Right ventricle myocardium superior (tissue), 1 donor: ENCODE measurements around the gene RRP8. TPM values are rescaled to one million over a fixed set of nuclear protein-coding genes. Genes with fewer than 3 reads are reported as not detected.
A peak's percentile ranks its signal among the peaks of the same experiment; 100 is the strongest.

Experiments
- ATAC-seq: fragments of 200-7000 bp; cut with Tn5 transposase; one replicate; pipeline ENCODE4 v1.9.1; 2020; ENCODE audit warnings: mild to moderate bottlenecking; ENCODE audit not compliant: poor library complexity
- DNase-seq: peaks from one replicate; pipeline ENCODE4 v3.0.0-alpha.2; 2020
- intact Hi-C: fragments of 100-400 bp; cut with DNase I; formaldehyde crosslinking; loops from one replicate; pipeline ENCODE4 v1.11.2; 2022
- total RNA-seq: library from RNA; stranded (reverse); fragmentation: NEBNext Ultra II Directional; extraction: Animal tissue kit (Norgen Biotek cat#: 25700); gene quantifications from one replicate; pipeline ENCODE4 v1.2.1, GENCODE V29; 2021
- donor health status: DM: no; HTN: yes; CAD: no; lungs with severe emphysema.

The RRP8 gene
- total RNA-seq, 1 donor from 2014 or later: 19.8 TPM

DNA sequence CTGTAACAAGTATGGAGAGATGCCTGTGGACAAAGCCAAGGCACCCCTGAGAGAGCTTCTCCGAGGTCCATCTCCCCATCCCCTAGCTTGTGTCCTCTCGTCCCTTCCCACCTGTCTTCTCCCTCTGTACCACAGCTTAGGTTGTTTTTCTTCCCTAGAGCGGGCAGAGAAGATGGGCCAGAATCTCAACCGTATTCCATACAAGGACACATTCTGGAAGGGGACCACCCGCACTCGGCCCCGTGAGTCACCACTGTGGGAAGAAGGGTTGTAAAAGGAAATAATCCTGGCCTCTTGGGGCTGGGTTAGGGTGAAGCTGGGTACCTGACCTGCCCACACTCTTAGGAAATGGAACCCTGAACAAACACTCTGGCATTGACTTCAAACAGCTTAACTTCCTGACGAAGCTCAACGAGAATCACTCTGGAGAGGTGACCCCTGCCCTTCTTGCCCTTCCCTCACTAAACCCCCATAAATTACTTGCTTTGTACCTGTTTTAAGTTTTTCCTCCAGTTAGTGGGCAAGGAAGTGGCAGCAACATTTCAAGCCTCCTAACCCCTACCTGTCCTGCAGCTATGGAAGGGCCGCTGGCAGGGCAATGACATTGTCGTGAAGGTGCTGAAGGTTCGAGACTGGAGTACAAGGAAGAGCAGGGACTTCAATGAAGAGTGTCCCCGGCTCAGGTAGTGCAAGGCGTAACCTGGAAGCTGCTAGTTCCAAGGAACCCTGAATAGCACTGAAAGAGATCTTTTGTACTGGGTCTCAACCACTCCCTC is 5.5 kb upstream of the RRP8 start:
- DNase-seq (no peak), ATAC-seq (no peak)
- intact Hi-C loops: no loop called here

DNA sequence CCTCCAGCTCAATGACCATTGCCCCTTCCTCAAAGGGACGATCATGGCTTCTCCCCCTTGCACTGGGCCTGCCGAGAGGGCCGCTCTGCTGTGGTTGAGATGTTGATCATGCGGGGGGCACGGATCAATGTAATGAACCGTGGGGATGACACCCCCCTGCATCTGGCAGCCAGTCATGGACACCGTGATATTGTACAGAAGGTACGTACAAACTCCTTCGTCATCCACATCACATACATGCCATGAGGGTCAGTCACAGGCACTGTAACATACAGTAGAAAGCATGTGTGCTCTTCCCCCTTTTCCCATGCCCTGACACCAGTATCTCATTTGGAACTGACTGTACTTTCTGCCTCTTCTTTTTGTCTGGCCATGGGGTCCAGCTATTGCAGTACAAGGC is 4.6 kb upstream of the RRP8 start:
- no peak for DNase-seq
- intact Hi-C loops: no loop called here
- no peak for ATAC-seq

DNA sequence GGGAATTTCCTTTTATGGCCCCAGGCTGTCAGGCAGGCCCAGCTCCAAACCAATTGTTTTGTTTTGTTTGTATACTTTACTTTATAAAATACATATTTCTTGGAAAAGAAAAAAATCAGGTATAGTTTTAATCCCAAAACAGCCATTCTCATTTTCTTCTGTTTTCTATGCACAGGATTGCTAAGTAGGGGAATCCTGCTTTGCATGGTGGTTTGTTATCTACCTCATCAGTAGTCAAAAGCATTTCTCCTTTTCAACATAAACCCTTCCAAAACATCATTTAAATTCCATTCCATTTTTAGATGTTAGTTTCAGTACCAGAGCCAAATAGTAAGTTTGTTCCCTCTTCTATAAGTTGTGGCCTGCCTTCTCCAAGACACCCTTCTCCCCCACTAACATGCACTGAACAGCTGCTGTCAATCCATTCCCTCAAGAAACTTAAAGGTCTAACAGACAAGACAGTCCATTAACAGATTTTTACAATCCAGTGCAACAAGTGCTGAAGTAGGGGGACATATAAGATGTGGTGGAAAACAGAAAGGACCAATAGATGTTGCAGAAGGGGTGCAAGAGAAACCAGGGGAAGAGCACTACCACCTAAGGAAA is 3.9 kb upstream of the RRP8 start:
- intact Hi-C loops: no loop called here
- ATAC-seq (no peak), DNase-seq (no peak)

DNA sequence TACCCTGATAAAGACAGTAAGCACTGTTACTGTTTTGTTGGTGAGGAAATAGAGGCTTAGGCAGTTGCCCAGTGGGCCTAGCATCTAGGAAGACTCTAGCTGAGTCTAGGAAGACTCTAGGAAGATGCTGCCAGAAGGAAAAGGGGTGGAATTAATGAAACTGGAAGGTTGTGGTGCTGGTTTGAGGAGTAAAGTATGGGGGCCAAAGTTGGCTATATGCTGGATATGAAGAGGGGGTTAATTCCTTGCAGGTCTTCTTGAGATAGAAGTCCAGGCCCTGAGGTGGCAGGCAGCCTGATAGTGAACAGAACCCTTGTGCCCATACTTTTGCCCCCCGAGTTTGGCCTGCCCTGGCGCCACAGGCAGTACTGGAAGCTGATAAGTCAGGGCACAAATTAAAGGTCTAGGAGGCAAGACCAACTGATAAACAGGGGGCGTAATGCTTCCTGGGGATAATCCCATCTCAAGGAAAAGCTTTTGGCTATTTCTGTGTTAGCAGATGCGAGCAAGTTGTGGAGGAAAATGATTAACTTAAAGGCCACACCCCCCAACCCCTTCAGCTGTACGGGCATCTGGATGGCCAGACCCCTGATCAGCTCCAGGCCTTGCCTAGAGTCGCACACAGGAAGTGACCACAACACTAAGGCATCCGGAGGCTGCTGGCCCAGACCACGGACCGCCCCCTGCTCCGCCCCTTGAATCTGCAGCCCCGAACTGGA is 3.2 kb upstream of the RRP8 start:
- DNase-seq (peak; percentile 96), ATAC-seq (peak; percentile 76)
- intact Hi-C loops: no loop called here

DNA sequence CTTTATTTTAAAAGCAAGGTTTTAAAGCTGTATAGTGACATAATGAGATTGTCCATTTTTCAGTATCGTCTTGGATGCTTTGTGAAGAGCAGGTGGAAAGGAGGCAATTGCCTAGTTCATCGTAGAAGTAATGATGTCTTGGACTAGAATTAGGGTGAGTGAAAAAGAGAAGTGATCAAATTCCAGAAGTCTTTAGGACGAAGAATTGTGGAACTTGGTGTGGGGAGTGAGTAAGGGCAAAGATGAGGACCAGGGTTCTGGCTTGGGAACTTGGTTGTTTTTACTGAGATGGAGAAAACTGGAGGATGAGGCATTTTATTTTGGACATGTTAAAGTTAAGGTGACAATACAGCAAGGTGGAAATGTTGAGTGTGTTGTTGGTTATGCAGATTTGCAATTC is 1.4 kb upstream of the RRP8 start:
- intact Hi-C loops: loop anchor here (5.0 kb wide), 1 partner anchor 78 kb away; the partner anchor contains the start of gene MRPL17
- ATAC-seq (no peak), DNase-seq (no peak)

DNA sequence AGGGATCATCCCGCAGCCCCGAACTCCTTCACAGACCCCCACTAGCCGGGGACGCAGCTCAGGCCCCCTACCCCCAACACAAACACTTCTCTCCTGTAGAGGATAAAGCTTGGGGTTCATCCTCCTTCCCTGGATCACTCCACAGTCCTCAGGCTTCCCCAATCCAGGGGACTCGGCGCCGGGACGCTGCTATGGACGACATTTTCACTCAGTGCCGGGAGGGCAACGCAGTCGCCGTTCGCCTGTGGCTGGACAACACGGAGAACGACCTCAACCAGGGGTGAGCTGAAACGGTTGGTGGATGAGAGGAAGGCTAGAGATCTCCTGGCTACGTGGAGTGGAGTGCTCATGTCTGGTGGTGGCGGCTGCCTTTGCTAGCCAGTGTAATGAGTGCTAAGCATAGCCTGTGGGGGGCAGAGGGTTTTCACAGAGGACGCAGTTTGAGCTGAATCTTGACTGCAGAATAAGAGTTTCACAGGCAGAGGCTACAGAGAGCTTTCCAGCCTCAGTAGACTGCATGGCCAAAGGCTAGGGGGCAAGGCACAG is 738 bp upstream of the RRP8 start:
- DNase-seq (peak; percentile 54), ATAC-seq (peak; percentile 58)
- intact Hi-C loops: loop anchor here (5.0 kb wide), 1 partner anchor 78 kb away; the partner anchor contains the start of gene MRPL17

DNA sequence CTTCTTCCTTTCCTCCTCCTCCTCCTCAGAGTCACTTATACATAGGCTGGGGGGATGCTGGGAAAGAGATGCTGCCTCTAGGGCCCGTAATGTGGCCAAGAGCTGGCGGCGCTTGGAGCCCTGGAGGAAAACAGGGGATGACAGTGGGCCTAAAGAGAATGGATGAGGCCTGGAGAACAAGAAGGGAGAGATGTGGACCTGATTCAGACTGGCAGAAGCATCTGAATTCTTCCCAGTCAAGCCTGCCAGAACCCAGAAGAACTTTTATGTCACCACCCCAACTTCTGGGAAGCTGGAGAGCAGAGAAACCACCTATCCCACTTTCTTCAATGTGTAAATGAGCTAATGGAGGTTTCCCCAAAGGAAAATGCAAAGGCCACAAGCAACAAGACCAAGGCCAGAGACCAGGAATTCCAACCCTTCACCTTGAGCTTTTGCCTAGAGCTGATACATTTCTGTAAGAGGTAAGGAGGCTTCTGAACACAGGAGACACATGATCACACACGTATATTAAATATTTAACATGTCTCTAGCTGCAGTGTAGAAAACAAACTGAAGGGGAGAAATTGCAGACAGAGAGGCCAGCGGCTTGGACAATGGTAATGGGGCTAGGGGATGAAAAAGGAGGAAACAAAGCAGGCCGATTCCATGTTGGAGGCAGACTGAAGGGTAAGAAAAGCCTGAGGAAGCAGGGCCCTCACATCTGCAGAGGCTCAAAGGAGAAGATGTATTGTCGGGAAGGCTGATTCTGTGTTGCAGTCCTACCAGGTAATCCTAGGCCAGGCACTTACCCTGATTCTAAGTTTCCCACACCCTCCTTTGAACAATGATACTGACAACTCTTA is 1.1 kb downstream of the RRP8 start:
- intact Hi-C loops: loop anchor here (5.0 kb wide), 1 partner anchor 80 kb away; the partner anchor contains the start of gene MRPL17
- ATAC-seq (no peak), DNase-seq (no peak)

DNA sequence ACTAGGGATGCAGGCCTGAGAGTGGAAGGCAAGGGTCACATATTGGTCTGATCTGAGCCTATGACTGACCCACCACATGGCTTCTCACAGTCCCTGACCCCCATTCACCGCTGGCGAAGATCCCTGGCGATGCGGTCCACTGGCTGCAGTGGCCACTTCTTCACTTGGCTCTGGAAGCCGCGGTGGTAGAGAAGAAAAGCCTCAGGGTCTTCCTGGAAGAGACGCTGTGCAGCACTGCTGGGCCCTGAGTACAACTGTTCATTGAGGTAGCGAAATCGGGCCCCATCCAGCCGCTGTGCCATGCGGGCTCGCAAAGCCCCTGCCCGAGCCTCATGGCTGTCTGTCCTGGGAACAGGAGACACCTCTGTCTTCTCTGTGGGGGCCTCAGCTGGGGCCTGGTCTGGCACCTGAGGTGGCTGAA is 2.4 kb downstream of the RRP8 start:
- no peak for ATAC-seq
- intact Hi-C loops: loop anchor here (5.0 kb wide), 1 partner anchor 81 kb away; the partner anchor contains the start of gene MRPL17
- DNase-seq: no peak

DNA sequence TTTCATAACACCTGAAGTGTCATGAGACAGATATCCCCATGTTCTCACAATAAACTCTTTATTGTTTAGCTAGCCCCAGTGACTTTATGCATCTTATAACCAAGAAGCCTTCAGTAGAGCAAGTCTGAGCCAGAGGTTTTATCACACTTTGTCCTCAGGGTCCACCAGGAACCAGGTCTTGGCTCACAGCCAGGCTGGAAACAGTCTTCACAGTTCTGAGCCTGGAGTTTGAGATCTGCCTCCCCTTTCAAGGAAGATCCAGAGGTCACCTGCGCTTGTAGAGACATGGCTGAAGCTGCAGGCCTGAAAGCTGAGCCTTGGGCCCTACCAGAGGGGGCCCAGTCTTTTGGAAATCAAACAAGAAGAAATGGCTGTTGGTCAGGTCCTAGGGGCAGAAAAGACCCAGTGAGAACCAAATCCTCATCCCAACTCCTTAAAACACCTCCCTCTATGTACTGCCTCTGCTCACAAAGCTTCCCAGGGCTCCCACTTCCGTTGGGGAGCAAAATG is 3.5 kb downstream of the RRP8 start:
- intact Hi-C loops: loop anchor here (5.0 kb wide), 1 partner anchor 82 kb away; the partner anchor contains the start of gene MRPL17
- ATAC-seq (no peak), DNase-seq (no peak)

DNA sequence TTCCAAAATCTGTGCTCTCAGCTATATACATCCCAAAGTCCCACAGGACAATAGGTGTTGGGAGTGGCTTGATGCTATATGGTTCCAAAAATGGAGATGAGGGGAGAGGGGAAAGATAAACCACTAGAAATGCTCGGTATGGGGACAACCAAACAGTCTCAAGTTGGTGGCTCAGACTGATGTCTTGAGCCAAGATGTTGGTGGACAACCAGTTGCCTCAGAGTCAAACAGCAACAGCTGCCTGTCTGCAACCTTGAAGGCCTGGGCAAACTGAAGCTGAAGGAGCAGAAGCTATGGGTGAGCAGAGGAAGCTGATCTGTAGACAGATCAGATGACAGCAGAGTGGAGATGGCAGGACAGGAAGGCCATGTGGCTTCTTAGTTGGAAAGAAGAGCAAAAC is 4.0 kb downstream of the RRP8 start:
- ATAC-seq (no peak), DNase-seq (no peak)
- intact Hi-C loops: no loop called here

DNA sequence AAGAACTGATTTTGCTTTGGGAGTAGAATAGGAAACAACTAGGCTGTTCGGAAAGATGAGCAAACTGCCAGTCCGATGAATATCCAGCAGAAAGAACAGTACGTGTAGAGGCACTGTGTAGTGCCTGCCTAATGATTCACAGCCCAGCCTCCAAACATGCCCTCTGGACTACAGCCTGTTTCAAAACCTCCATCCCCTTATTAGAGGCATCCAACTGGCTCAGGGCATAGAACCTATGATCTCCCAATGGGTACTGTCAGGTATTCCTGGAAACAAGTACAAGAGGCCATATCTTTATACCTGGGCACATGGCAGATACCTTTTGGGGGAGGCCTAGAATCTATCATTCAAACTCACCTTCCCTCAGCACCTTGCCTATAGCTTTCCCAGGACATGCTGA is 4.9 kb downstream of the RRP8 start:
- intact Hi-C loops: no loop called here
- no peak for ATAC-seq

DNA sequence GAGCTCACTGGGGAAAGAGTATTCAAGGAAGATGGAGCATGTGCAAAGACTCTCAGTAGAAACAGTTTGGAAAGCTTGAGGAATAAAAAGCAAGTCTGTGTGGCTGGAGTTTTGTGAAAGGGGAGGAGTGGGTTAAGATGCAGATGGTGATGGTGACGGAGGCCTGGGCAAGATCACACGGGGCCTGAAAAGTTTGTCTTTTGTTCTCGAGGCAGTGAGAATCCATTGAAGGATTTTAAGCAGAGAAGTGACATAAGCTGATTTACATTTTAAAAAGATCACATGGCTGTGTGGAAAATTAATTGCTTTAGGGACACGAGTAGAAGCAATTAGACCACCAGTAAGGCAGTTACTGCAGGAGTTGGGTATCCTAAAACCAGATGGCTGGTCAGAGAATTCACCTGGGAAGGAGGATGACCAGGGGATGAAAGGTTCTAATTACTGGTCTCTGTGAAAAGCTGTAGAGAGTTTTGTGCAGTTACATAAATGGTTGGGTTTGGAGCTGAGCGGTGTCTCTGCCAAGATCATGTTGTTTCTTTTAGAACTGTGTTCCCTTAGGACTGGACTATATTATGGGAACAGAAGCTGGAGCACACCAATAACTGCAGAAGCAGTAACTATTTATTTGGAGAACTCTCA is 7.1 kb downstream of the RRP8 start:
- ATAC-seq: peak; percentile 75
- no peak for DNase-seq
- intact Hi-C loops: no loop called here

More for the DNA sequence above, 4.9 kb downstream of the RRP8 start:
- DNase-seq: no peak

DNA sequence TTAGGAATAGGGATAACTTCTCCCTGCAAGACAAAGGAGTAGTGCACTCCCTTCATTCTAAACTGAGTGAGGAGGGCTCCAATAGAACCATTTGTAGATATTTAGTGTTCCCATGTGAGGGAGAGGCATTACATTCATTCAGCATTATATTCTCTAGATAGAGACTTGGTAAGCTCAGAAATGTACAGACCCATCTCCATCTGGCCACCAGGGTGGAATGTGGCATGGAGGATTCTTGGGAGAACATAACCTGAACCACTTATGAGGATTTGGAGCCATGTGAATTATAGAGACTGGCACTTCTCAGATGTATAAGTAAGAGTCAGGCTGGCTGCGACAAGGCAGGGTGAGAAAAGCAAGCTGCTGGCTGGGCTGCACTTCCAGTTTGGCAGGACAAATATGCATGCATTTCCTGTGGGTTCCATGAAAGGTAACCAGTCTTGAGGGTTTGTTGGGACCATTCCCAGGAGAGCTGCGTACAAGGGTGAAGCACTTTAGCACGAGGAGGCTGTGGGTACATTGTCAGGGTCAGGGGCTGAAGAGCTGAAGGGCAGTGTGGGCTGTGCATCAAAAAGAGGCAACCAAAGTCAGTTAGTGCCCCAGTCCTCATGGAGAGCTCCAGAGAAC is 9.2 kb downstream of the RRP8 start:
- DNase-seq: no peak
- intact Hi-C loops: no loop called here
- ATAC-seq: peak; percentile 35

DNA sequence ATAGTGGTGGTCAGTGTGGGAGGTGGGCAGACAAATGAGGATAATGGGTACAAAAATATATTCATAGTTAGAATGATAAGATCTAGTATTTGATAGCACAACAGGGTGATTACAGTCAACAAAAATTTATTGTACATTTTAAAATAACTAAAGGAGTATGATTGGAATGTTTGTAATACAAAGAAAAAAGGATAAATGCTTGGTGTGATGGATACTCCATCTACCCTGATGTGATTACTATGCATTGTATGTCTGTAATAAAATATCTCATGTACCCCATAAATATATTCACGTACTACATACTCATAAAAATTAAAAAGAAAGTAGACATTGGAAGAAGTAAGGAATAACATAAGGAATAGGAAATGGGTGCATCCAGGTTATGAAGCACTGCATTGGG is 15.4 kb downstream of the RRP8 start:
- ATAC-seq (no peak), DNase-seq (no peak)
- intact Hi-C loops: no loop called here

DNA sequence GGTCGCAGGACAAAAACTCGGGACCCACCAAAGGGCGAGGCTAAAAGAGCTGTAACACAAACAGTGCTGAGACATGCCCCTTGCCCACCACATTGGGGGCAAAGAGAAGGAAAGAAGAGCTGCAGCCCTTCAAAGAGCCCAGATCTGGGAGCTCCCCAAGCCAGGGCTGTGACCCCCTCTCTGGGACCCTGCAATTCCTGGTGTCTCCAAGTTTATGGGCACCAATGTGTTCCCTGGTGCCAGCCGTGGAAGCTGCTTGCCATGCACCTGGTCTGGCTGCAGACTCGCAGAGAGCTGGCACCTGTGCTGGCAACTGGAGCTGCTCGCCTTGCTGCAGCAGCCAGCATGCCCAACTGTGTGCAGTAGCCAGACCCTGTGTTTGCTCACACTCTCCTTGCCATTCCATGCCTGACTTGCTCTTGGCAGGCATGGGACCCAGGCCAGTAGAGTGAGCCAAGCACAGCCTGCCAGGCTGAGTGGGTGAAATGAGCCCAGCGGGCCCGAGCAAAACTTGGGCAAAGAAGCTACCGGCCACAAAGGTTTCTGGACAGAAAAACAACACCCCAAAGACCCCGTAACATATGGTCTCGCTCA is 16.0 kb downstream of the RRP8 start:
- DNase-seq (peak; percentile 73), ATAC-seq (peak; percentile 93)
- intact Hi-C loops: no loop called here

DNA sequence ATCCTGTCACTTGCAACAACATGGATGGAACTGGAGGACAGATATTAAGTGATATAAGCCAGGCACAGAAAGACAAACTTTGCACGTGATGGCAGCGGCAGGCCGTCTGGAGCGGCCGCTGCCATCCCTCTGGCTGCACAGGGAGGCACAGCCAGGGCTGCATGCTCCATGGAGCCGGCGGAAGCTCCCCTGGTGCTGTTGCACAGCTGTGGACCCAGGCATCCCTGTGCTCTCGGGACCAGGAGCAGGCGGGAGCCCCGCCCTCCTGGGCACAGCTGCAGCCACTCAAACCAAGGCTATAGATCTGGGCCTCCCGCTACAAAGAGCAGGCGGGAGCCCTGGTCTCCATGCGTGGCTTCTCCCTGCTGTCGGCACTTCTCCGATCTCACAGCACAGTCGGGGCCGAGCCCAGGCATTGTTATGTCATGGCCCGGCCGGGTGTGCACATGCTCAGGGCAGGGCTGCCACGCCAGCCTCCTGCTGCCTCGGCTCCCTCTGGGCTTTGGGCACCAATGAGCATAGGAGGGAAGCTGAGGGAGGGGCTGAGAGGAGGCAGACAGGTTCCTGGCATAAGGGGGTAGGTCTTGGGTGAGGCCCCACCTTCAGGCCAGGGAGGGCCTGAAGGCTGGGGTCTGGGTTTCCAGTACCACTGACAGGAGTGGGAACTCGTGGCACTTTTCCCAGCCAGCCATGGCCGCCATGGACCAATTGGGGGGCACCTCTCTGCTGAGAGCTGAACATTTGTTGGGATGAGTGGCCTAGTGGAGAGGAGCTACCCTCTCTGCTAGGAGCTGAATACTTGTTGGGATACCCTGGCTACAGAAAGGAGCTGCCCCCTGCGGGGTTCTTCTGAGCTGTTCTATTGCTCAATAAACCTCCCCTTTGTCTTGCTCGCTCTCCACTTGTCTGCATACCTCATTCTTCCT is 16.7 kb downstream of the RRP8 start:
- ATAC-seq (peak; percentile 86), DNase-seq (peak; percentile 76)
- intact Hi-C loops: no loop called here
